Astrocyte (in vitro differentiated cells and primary cell): ENCODE measurements around the gene MUC6. TPM values are rescaled to one million over a fixed set of nuclear protein-coding genes. Genes with fewer than 3 reads are reported as not detected.

ENCODE experiments used
- DNase-seq: peaks from one replicate; pipeline ENCODE4 v3.0.0-alpha.2; 2010; ENCODE audit warnings: low read depth
- FAIRE-seq: peaks from 2 replicates; lab custom pipeline; 2011; peaks lifted over from hg19 to GRCh38; lab: Jason Lieb, UNC
- H2AFZ ChIP-seq: 2 replicates; pipeline ENCODE4 v1.6.0; 2012; ENCODE audit warnings: low read depth, low read length, inconsistent platforms
- H3K27ac ChIP-seq: 2 replicates; pipeline ENCODE4 v1.5.1; 2011; ENCODE audit warnings: low read depth, low read length, inconsistent platforms
- H3K27me3 ChIP-seq: 2 replicates; pipeline ENCODE4 v1.6.0; 2011; ENCODE audit warnings: low read length, inconsistent platforms; ENCODE audit not compliant: insufficient read depth
- H3K36me3 ChIP-seq: 2 replicates; pipeline ENCODE4 v1.5.1; 2011; ENCODE audit warnings: low read length, inconsistent platforms; ENCODE audit not compliant: insufficient read depth
- H3K4me1 ChIP-seq: 2 replicates; pipeline ENCODE4 v1.5.1; 2011; ENCODE audit warnings: low read length, inconsistent platforms; ENCODE audit not compliant: insufficient read depth
- H3K4me2 ChIP-seq: 2 replicates; pipeline ENCODE4 v1.6.0; 2012; ENCODE audit warnings: low read length, inconsistent platforms
- H3K4me3 ChIP-seq: 2 replicates; pipeline ENCODE4 v1.5.1; 2011; ENCODE audit warnings: low read depth, mild to moderate bottlenecking, low read length, inconsistent platforms; ENCODE audit not compliant: insufficient read depth
- H3K79me2 ChIP-seq: 2 replicates; pipeline ENCODE4 v1.6.0; 2012; ENCODE audit warnings: mild to moderate bottlenecking, low read length, inconsistent platforms; ENCODE audit not compliant: insufficient read depth
- H3K9ac ChIP-seq: 2 replicates; pipeline ENCODE4 v1.6.0; 2012; ENCODE audit warnings: mild to moderate bottlenecking, low read length, inconsistent platforms
- H3K9me3 ChIP-seq: 2 replicates; pipeline ENCODE4 v1.5.1; 2012; ENCODE audit warnings: low read depth, mild to moderate bottlenecking, low read length, inconsistent platforms; ENCODE audit not compliant: insufficient read depth
- H4K20me1 ChIP-seq: 2 replicates; pipeline ENCODE4 v1.6.0; 2012; ENCODE audit warnings: low read length, inconsistent platforms; ENCODE audit not compliant: insufficient read depth
- H3K27ac Mint-ChIP-seq: one replicate; pipeline ENCODE4 v1.8.0; 2021; ENCODE audit warnings: mild to moderate bottlenecking, mixed read lengths; ENCODE audit not compliant: unreplicated experiment
- H3K27me3 Mint-ChIP-seq: one replicate; pipeline ENCODE4 v1.8.0; 2021; ENCODE audit warnings: low read depth, mixed read lengths; ENCODE audit not compliant: unreplicated experiment
- H3K36me3 Mint-ChIP-seq: one replicate; pipeline ENCODE4 v1.8.0; 2021; ENCODE audit warnings: low read depth, mixed read lengths; ENCODE audit not compliant: unreplicated experiment
- H3K4me1 Mint-ChIP-seq: one replicate; pipeline ENCODE4 v1.8.0; 2021; ENCODE audit warnings: low read depth, mixed read lengths; ENCODE audit not compliant: unreplicated experiment
- H3K4me3 Mint-ChIP-seq: one replicate; pipeline ENCODE4 v1.8.0; 2021; ENCODE audit warnings: mild to moderate bottlenecking, moderate library complexity, mixed read lengths; ENCODE audit not compliant: unreplicated experiment
- H3K9me3 Mint-ChIP-seq: one replicate; pipeline ENCODE4 v1.8.0; 2021; ENCODE audit warnings: mild to moderate bottlenecking, mixed read lengths; ENCODE audit not compliant: unreplicated experiment
- EZH2 ChIP-seq: IDR thresholded peaks from 2 replicates; pipeline ENCODE4 v1.6.1; 2012; ENCODE audit warnings: mild to moderate bottlenecking, low read length, inconsistent platforms; ENCODE audit not compliant: insufficient read depth
- total RNA-seq: library from RNA; stranded (reverse); gene quantifications from 2 replicates; pipeline ENCODE4 v1.2.1, GENCODE V29; 2021
- TF ChIP-seq, protein P1 (sequence below): IDR thresholded peaks from 2 replicates; pipeline ENCODE4 v1.5.1; 2011; ENCODE audit warnings: low read depth, mild to moderate bottlenecking, inconsistent platforms, low read length, moderate library complexity; ENCODE audit not compliant: insufficient read depth

The MUC6 gene
- total RNA-seq, 1 donor from 2014 or later: not detected

DNA sequence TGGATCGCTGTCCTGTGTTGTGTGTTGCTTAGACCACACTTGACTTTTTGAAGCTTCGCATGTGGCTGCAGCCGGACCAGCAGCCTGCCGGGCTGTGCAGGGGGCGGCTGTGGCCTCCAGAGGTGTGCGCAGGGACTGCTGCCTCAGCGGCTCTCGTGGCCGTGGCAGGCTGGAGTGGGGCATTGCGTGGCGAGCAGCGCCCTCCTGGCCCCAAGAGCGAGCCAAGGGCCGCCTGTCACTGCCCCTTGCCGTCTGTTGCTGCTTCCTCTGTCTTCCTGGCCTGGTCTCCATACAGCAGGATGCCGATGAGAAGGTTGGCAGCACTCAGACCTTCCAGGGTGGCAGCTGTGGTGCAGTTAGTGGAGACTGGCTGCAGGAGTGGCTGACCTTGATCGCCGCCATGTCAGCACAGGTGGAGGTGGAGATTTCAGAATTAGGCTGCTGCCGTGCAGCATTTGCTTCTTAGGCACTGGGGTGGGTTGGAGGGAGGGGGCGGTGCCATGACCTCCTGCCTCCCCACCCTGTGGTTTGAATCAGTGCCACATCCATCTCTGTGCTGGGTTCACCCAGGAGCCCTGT, 34.0 kb downstream of the MUC6 start:
- DNase-seq: no peak
- no peak overlapping the region for H3K4me3 Mint-ChIP-seq
- Histone ChIP-seq H3K4me2 (no peak overlapping the region), H3K9ac (no peak overlapping the region), H3K9me3 (no peaks in the 10 kb centered on the region), H4K20me1 (peaks cover 60% of the 10 kb centered on the region), H3K4me3 (no peak overlapping the region), H3K27ac (no peak overlapping the region), H3K4me1 (no peaks in the 10 kb centered on the region), H2AFZ (no peak overlapping the region), H3K79me2 (peaks cover 16% of the 10 kb centered on the region), H3K27me3 (no peaks in the 10 kb centered on the region), H3K36me3 (peaks cover 9% of the 10 kb centered on the region)
- TF ChIP-seq, protein P1, sequence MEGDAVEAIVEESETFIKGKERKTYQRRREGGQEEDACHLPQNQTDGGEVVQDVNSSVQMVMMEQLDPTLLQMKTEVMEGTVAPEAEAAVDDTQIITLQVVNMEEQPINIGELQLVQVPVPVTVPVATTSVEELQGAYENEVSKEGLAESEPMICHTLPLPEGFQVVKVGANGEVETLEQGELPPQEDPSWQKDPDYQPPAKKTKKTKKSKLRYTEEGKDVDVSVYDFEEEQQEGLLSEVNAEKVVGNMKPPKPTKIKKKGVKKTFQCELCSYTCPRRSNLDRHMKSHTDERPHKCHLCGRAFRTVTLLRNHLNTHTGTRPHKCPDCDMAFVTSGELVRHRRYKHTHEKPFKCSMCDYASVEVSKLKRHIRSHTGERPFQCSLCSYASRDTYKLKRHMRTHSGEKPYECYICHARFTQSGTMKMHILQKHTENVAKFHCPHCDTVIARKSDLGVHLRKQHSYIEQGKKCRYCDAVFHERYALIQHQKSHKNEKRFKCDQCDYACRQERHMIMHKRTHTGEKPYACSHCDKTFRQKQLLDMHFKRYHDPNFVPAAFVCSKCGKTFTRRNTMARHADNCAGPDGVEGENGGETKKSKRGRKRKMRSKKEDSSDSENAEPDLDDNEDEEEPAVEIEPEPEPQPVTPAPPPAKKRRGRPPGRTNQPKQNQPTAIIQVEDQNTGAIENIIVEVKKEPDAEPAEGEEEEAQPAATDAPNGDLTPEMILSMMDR: no peak
- no peak for FAIRE-seq
- H3K27ac Mint-ChIP-seq: peak overlapping the region; percentile 18
- no peaks in the 10 kb centered on the region for H3K9me3 Mint-ChIP-seq
- no peaks in the 10 kb centered on the region for H3K27me3 Mint-ChIP-seq
- peaks cover 18% of the 10 kb centered on the region for H3K36me3 Mint-ChIP-seq
- no peaks in the 10 kb centered on the region for H3K4me1 Mint-ChIP-seq

DNA sequence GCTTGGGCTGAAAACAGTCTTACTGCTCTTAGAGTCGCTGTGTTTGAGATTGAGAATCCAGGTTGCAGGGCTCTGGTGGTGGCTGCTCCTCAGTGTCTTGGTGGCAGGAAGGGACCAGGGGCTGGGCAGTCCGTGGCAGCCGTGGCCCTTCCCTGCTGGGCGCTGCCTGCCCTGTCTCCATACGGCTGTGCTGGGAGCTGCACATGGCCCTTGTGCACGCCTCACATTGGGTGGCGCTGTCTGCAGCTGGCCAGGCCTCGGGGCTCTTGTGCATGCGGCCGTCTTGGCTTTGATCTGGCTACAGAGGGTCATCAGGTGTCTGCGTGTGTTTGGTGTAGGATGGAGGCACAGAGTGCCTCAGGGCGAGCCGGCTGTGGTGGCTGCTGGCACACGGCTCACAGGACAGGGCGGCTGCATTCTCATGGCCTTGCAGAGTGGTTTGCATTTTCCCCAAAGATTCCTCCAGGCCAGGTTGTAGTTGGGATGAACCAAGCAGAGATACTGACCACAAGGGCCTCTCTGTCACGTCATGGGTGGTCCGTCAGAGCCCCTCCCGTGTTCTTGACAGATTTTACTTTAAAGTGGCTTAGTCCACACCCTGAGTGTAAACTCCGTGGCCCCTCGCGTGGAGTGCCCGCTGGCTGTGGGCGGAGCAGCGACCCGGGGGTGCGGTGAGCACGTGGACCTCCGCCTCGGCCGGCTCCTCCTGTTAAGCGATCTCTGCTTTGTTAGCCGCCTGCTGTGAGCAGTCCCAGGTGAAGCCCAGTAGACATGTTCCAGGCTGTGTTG, 34.7 kb downstream of the MUC6 start:
- H3K27me3 ChIP-seq: no peaks in the 10 kb centered on the region
- no peaks in the 10 kb centered on the region for H3K9me3 ChIP-seq
- H3K9me3 Mint-ChIP-seq: no peaks in the 10 kb centered on the region
- H3K27me3 Mint-ChIP-seq: no peaks in the 10 kb centered on the region
- no peak for TF ChIP-seq EZH2
- TF ChIP-seq, protein P1: no peak
- H3K4me3 Mint-ChIP-seq: no peak overlapping the region
- FAIRE-seq: no peak
- no peaks in the 10 kb centered on the region for H3K4me1 Mint-ChIP-seq
- no peak overlapping the region for H3K4me2 ChIP-seq
- H3K4me1 ChIP-seq: no peaks in the 10 kb centered on the region
- peaks cover 19% of the 10 kb centered on the region for H3K36me3 Mint-ChIP-seq
- H3K27ac ChIP-seq: no peak overlapping the region
- peaks cover 64% of the 10 kb centered on the region for H4K20me1 ChIP-seq
- H3K9ac ChIP-seq: no peak overlapping the region
- H2AFZ ChIP-seq: no peak overlapping the region
- no peak overlapping the region for H3K27ac Mint-ChIP-seq
- H3K4me3 ChIP-seq: no peak overlapping the region
- peaks cover 9% of the 10 kb centered on the region for H3K36me3 ChIP-seq
- peaks cover 16% of the 10 kb centered on the region for H3K79me2 ChIP-seq
- no peak for DNase-seq
